ENCODE data around the gene GALNS.

Gene GALNS

GRCh38 chr16:88856122-88856827, 472 bp downstream of the GALNS start:
- no peak for DNase-seq (ENCODE audit: low read depth)

- DNase-seq (ENCODE audit: low read depth): no peak
Measured at GRCh38 chr16:88855736-88856121, 1.0 kb downstream of the GALNS start.

GRCh38 chr16:88855176-88855575, 1.6 kb downstream of the GALNS start:
- DNase-seq (ENCODE audit: low read depth): no peak

- no peak for DNase-seq (ENCODE audit: low read depth)
Measured at GRCh38 chr16:88854306-88855111, 2.2 kb downstream of the GALNS start.

- DNase-seq (ENCODE audit: low read depth): no peak
Measured at GRCh38 chr16:88853325-88853941, 3.3 kb downstream of the GALNS start.

GRCh38 chr16:88851616-88852015, 5.1 kb downstream of the GALNS start:
- no peak for DNase-seq (ENCODE audit: low read depth)

- DNase-seq (ENCODE audit: low read depth): no peak
Measured at GRCh38 chr16:88850531-88851199, 6.1 kb downstream of the GALNS start.

- no peak for DNase-seq (ENCODE audit: low read depth)
Measured at GRCh38 chr16:88848557-88848956, 8.2 kb downstream of the GALNS start.

GRCh38 chr16:88847654-88848053, 9.1 kb downstream of the GALNS start:
- no peak for DNase-seq (ENCODE audit: low read depth)

GRCh38 chr16:88846088-88846487, 10.7 kb downstream of the GALNS start:
- no peak for DNase-seq (ENCODE audit: low read depth)

- DNase-seq (ENCODE audit: low read depth): no peak
Measured at GRCh38 chr16:88844419-88845036, 12.2 kb downstream of the GALNS start.

- DNase-seq (ENCODE audit: low read depth): no peak
Measured at GRCh38 chr16:88843256-88843655, 13.5 kb downstream of the GALNS start.

GRCh38 chr16:88842806-88843205, 13.9 kb downstream of the GALNS start:
- no peak for DNase-seq (ENCODE audit: low read depth)

- no peak for DNase-seq (ENCODE audit: low read depth)
Measured at GRCh38 chr16:88842308-88842756, 14.4 kb downstream of the GALNS start.

- no peak for DNase-seq (ENCODE audit: low read depth)
Measured at GRCh38 chr16:88841521-88842307, 15.0 kb downstream of the GALNS start.

GRCh38 chr16:88840600-88841215, 16.0 kb downstream of the GALNS start:
- no peak for DNase-seq (ENCODE audit: low read depth)

GRCh38 chr16:88839745-88840599, 16.8 kb downstream of the GALNS start:
- no peak for DNase-seq (ENCODE audit: low read depth)

GRCh38 chr16:88839026-88839529, 17.7 kb downstream of the GALNS start:
- DNase-seq (ENCODE audit: low read depth): no peak

GRCh38 chr16:88838566-88838965, 18.2 kb downstream of the GALNS start:
- no peak for DNase-seq (ENCODE audit: low read depth)

GRCh38 chr16:88837806-88838205, 18.9 kb downstream of the GALNS start:
- DNase-seq (ENCODE audit: low read depth): no peak

Data from fibroblast of gingiva (primary cell).